ENCODE measurements around the gene DLG2. TPM values are rescaled to one million over a fixed set of nuclear protein-coding genes. Genes with fewer than 3 reads are reported as not detected.

The DLG2 gene
- total RNA-seq, 2 experiments from 2014 or later: 2.0 to 2.1 TPM

DNA sequence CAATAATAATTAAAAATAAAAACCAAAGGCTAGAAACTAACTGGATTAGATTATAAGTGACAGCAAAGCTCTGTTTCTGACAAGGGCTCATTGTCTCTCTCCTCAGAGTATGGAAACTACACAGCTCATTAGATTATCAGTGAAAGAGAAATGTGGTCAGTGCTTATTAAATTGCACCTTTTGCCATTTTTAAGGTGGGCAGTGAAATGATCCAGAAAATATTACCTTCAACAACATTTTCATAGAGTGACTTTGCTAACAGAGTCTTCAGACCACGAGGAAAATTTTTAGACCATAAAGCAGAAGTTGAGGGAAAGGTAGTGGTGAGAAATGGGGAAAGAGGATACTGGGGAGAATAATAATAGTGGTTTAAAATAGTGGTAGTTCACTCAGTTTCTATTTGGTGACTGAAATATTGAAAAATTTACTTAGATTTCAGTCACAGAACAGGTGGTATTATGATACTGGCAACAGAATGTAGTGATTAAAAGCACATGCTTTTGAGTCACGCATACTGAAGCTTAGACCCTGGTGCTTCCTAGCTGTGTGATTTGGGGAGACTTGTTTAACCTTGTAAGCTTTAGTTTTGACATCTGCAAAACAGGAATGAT, 1657.0 kb downstream of the DLG2 start:
- intact Hi-C loops (cut with DNase I, micrococcal nuclease): no loop called here
- no peak overlapping the region for H3K27ac ChIP-seq (ENCODE audit: low read depth in 1 of 2, low read length in 2 of 2)
- CTCF ChIA-PET: no interaction called here
- POLR2A ChIA-PET: no interaction called here
- no peaks in the 10 kb centered on the region for H3K36me3 ChIP-seq (ENCODE audit: insufficient read depth, low read length)
- H3K27ac Mint-ChIP-seq: no peak overlapping the region
- no peaks in the 10 kb centered on the region for H3K27me3 ChIP-seq (ENCODE audit: control insufficient read depth in 1 of 2, insufficient read depth in 2 of 2, low read length in 2 of 2)
- TF ChIP-seq, protein P1, sequence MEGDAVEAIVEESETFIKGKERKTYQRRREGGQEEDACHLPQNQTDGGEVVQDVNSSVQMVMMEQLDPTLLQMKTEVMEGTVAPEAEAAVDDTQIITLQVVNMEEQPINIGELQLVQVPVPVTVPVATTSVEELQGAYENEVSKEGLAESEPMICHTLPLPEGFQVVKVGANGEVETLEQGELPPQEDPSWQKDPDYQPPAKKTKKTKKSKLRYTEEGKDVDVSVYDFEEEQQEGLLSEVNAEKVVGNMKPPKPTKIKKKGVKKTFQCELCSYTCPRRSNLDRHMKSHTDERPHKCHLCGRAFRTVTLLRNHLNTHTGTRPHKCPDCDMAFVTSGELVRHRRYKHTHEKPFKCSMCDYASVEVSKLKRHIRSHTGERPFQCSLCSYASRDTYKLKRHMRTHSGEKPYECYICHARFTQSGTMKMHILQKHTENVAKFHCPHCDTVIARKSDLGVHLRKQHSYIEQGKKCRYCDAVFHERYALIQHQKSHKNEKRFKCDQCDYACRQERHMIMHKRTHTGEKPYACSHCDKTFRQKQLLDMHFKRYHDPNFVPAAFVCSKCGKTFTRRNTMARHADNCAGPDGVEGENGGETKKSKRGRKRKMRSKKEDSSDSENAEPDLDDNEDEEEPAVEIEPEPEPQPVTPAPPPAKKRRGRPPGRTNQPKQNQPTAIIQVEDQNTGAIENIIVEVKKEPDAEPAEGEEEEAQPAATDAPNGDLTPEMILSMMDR (IDR thresholded peaks at IDR 0.05): no peak
- H3K36me3 Mint-ChIP-seq (ENCODE audit: low read depth): no peaks in the 10 kb centered on the region
- no peaks in the 10 kb centered on the region for H3K9me3 ChIP-seq (ENCODE audit: control insufficient read depth in 1 of 2, insufficient read depth in 1 of 2, low read length in 2 of 2)
- ATAC-seq (ENCODE audit: poor library complexity): no peak
- peaks cover 5% of the 10 kb centered on the region for H3K9me3 Mint-ChIP-seq
- H3K4me3 Mint-ChIP-seq: no peak overlapping the region
- H3K4me1 Mint-ChIP-seq (ENCODE audit: low read depth): no peaks in the 10 kb centered on the region
- no peaks in the 10 kb centered on the region for H3K4me1 ChIP-seq (ENCODE audit: insufficient read depth, low read length)
- no peak for DNase-seq
- H3K27me3 Mint-ChIP-seq: no peaks in the 10 kb centered on the region
- H3K4me3 ChIP-seq (ENCODE audit: low read length): no peak overlapping the region

- POLR2A ChIA-PET: no interaction called here
- no peak for ATAC-seq (ENCODE audit: poor library complexity)
Observed at GRCh38 chr11:83957038-83957900, 1669.9 kb downstream of the DLG2 start.

DNA sequence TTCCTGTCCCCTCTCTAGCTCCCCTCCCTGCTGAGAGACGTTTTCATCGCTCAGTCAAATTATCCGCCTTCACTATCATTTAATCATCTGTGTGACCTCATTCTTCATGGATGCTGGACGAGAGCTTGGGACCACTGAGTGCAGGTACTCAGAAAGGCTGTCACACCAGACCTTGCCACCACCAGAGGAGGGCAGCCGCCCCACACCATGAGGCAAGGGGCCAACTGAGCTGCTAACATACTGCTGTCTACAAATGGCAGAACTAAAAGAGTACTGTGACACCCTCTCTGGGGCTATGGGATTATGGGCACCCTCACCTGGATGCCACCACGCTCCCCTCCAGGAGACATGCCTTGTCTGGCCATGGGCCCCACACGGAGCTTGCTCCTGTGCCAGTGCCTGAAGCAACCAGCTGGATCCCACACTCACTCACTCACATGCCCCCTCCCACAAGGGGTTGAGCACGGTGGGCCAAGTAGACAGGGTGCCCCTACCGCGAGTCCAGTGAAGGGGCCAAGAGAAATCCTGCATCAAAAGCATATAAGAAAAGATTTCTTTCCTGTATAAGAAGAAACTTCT, 1670.9 kb downstream of the DLG2 start:
- TF ChIP-seq, protein P1 (IDR thresholded peaks at IDR 0.05): no peak
- ATAC-seq (ENCODE audit: poor library complexity) (no peak), DNase-seq (no peak)
- H3K4me3 Mint-ChIP-seq: no peak overlapping the region
- Histone ChIP-seq H3K4me1 (ENCODE audit: insufficient read depth, low read length) (no peaks in the 10 kb centered on the region), H3K27ac (ENCODE audit: low read depth in 1 of 2, low read length in 2 of 2) (no peak overlapping the region), H3K27me3 (ENCODE audit: control insufficient read depth in 1 of 2, insufficient read depth in 2 of 2, low read length in 2 of 2) (no peaks in the 10 kb centered on the region), H3K36me3 (ENCODE audit: insufficient read depth, low read length) (no peaks in the 10 kb centered on the region), H3K4me3 (ENCODE audit: low read length) (no peak overlapping the region), H3K9me3 (ENCODE audit: control insufficient read depth in 1 of 2, insufficient read depth in 1 of 2, low read length in 2 of 2) (peaks cover 4 to 5% of the 10 kb centered on the region in 2 experiments)
- ChIA-PET CTCF (no interaction called here), POLR2A (interaction anchor here (0.6 kb wide), 1 partner anchor 11 kb away, joined by 3 read pairs; no protein-coding TSS in a partner anchor)
- no peaks in the 10 kb centered on the region for H3K27me3 Mint-ChIP-seq
- no peaks in the 10 kb centered on the region for H3K4me1 Mint-ChIP-seq (ENCODE audit: low read depth)
- H3K27ac Mint-ChIP-seq: no peak overlapping the region
- intact Hi-C loops (cut with DNase I, micrococcal nuclease): no loop called here
- no peaks in the 10 kb centered on the region for H3K36me3 Mint-ChIP-seq (ENCODE audit: low read depth)
- H3K9me3 Mint-ChIP-seq: peaks cover 2% of the 10 kb centered on the region

More at GRCh38 chr11:83957038-83957900, 1669.9 kb downstream of the DLG2 start:
- peaks cover 4 to 5% of the 10 kb centered on the region in 2 experiments for H3K9me3 ChIP-seq (ENCODE audit: control insufficient read depth in 1 of 2, insufficient read depth in 1 of 2, low read length in 2 of 2)
- Mint-ChIP-seq H3K9me3 (peaks cover 2% of the 10 kb centered on the region), H3K36me3 (ENCODE audit: low read depth) (no peaks in the 10 kb centered on the region), H3K4me3 (no peak overlapping the region), H3K27ac (no peak overlapping the region), H3K27me3 (no peaks in the 10 kb centered on the region), H3K4me1 (ENCODE audit: low read depth) (no peaks in the 10 kb centered on the region)
- no peaks in the 10 kb centered on the region for H3K27me3 ChIP-seq (ENCODE audit: control insufficient read depth in 1 of 2, insufficient read depth in 2 of 2, low read length in 2 of 2)
- H3K36me3 ChIP-seq (ENCODE audit: insufficient read depth, low read length): no peaks in the 10 kb centered on the region
- H3K4me3 ChIP-seq (ENCODE audit: low read length): no peak overlapping the region
- no peak for DNase-seq
- H3K27ac ChIP-seq (ENCODE audit: low read depth in 1 of 2, low read length in 2 of 2): no peak overlapping the region
- CTCF ChIA-PET: no interaction called here
- intact Hi-C loops (cut with DNase I, micrococcal nuclease): no loop called here
- H3K4me1 ChIP-seq (ENCODE audit: insufficient read depth, low read length): no peaks in the 10 kb centered on the region
- TF ChIP-seq, protein P1 (IDR thresholded peaks at IDR 0.05): no peak
